Muscle of back (tissue), 13 donors: ENCODE measurements around the gene KHDC4. TPM values are rescaled to one million over a fixed set of nuclear protein-coding genes. Genes with fewer than 3 reads are reported as not detected.

Source experiments
- DNase-seq, 3 donors: peaks; one replicate each; pipeline versions ENCODE4 v3.0.0 to v3.0.0-alpha.2; 2013
- long read RNA-seq, 9 donors: transcript quantifications; one replicate each; lab custom pipeline, GENCODE V29; 2026
- polyA plus RNA-seq, 10 donors: library from polyadenylated mRNA; unstranded; fragments of 120-200 nt; gene quantifications; one replicate each; pipeline ENCODE4 v1.2.1, GENCODE V29; 2013; ENCODE audit not compliant: insufficient read length in 10 of 10

Gene KHDC4
- polyA plus RNA-seq: 10 to 100 TPM; 21.9 to 51.3 (median 30.2) TPM
- long read RNA-seq, donor 1: 0 reads
- long read RNA-seq, donor 2, partial matches to known transcripts: 0 of 2 reads
- long read RNA-seq, donor 2, other reads (novel, unspliced or antisense): 0 of 2 reads
- long read RNA-seq, donor 3: 0 reads
- long read RNA-seq, donor 4, partial matches to known transcripts: 0 of 1 reads
- long read RNA-seq, donor 4, other reads (novel, unspliced or antisense): 0 of 1 reads
- long read RNA-seq, donor 5, partial matches to known transcripts: 0 of 1 reads
- long read RNA-seq, donor 5, other reads (novel, unspliced or antisense): 0 of 1 reads
- long read RNA-seq, donor 6, partial matches to known transcripts: 0 of 1 reads
- long read RNA-seq, donor 6, other reads (novel, unspliced or antisense): 0 of 1 reads
- long read RNA-seq, donor 7, partial matches to known transcripts: 0 of 2 reads
- long read RNA-seq, donor 7, other reads (novel, unspliced or antisense): 0 of 2 reads
- long read RNA-seq, donor 8, partial matches to known transcripts: 0 of 1 reads
- long read RNA-seq, donor 8, other reads (novel, unspliced or antisense): 0 of 1 reads
- long read RNA-seq, donor 9: 0 reads

DNA sequence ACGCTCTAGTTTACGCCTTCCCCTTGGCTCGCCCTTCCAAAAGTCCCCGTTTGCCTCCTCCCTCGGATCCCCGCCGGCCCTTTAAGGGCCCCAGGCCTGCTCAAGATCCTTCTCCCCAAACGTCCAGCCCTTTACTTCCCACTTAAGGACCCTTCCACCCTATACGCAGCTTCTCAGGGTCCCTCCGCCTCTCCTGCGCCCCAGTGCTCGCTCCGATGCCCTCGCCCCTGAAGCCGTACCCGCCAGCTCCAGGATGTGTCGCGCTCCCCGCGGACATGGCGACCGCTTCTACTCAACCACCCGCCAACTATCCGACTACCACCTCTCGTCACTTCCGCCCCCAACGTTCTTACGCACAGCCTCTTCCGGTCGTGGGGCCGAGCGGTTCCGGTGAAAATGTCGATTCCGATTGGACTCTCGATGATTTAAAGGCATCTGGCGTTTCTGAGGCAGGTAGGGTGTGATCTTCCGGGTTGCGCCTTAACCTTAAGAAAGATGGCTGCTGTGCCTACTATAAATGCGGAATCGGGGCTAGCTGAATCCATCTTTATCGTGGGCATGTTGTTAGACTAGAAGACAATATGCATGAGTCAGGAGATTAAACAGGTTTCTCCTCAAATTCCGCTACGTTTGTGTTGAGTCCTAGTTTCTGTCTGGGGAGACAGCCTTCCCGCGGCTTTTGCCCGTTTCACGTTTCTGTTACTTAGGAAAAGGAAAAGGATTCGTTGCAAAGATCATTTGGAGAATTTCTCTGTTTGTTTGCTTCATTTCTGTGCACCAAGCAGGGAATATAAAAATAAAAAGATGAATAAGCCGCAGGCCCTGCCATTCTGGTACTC, at the start of gene KHDC4:
Gene KHDC4, minus strand, starts transcription at position 317 of the 839 bp plus-strand sequence. Its CDS starts 40 bp downstream, at position 277.
- peak; percentile 98 to 99 (median 99) for DNase-seq

DNA sequence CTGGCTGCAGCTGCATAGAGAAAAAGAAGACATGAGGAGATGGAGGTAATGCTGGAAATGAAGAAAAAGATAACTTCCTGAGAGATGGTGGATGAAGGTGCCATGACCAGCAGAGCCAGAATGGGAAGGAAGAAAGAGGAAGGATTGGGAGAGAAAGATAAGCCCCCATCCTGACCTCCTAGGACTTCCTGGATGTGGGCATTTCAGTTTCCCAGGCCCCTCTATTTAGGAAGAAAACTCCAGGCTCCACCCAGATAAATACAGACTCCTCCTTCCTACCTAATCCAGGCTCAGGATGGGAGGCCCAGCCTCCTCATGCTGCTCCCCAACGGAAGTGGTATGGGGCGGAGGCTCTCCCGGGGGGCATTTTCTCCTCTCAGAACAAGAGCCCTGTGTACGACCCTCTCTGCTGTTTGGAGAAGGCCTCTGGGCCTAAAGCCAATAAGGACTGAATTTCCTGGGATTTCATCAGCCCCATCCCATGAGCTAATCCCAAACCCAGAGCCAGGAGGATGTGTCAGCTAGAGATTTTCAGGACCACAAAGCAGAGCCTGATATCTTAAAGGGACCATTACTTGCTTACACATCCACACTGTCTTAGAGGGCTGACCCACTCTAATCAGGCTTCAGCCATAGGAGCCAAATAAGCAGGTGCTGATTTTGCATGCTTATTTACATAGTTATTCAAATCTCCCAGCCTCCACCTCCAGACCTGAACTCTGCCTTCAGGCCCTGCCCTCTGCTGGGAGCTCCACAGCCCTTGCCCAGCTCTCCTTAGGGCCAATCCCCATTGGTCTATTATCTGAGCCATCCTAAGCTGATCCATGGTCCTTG, 49.2 kb upstream of the KHDC4 start:
- DNase-seq: peak; percentile 89 to 99 (median 95)

DNA sequence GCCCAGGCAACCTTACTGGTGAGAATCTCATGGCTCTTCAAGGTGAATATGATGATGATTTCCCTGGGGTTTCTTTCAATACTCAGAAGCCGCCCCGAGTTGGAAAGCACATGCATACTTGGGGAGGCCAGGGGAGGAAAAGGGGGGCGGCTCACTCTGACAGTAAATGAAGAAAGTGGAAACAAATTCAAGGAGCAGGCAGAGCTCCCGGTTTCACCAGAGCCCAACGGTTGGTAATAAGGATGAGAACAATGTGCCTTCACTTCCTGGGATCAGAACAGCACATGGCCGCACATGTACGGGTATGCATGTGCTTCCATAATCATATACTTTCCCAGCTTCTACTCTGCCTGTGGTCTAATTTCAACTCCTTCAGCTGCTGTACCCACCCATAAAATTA, 47.9 kb upstream of the KHDC4 start:
- DNase-seq: no peak

DNA sequence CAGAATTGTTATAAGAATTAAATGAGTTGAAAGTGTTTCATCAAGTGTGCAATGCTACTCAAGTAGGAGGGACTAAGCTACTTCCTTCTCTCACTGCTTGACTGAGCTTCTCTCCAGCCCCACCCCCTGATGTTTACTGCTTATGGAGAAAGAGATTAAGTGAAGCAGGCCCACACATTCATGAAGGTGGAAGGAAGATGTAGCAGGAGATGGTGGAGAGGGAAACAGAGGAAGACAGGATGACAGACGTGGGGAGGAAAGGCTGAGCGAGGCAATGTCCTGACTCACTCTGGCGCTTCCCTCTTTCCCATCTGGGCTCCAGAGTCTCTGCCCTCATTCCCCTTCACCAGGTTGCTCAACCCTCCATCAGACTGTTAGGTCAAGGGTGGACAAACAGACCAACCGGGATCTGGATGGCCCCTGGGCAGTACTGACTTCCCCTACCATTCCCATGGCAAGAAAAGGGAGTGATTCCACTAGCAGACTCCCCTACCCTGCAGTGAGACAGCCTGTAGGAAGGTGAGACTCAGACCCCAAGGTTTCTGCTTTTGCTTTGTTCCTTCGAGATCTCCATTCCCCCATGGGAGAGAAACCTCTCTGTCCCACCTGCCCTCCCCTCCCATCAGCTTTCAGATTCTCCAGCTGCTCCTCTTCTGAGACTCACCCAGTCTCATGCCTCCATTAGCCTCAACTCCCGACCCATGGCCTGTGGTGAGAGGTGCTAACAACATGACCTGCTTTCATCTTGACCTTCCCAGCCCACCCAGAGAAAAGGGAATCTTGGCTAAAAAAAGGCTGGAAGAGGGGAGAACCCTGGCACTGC, 47.3 kb upstream of the KHDC4 start:
- DNase-seq: no peak

DNA sequence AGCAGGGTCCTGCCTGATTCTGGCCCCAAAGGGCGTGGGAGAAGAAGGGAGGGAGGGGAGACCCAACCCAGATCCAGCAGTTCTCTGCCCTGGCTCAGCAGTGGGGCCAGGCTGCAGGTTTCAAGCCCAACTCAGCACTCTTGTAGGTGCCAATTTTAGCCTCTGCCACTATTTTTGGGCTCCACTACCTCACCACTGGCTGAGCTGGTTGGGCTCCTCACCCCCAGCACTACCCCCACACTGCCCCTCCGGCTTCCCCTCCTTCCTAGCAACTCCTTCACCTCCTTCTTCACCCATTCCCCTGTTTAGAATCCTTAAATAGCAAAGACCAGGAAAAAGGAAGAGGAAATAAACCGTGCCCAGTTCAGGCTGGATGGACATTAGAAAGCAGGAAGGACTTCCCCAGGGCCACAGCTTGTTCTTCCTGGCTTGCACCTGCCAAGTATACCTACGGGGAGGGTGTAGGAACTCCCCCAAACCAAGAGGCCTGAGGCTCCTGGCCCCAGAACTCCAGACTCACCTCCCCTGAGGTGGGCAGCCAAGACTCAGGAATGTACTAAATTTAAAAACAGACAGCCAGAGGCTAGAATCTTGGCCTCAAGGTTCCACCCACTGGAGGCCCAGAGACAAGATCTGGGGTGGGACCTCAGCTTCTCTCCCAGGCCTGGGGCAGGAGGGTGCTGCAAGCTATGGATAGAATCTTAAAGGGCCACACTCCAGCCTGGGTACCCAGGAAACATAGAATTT, 45.6 kb upstream of the KHDC4 start:
- DNase-seq: peak in 2 of 3 donors; percentile 58

DNA sequence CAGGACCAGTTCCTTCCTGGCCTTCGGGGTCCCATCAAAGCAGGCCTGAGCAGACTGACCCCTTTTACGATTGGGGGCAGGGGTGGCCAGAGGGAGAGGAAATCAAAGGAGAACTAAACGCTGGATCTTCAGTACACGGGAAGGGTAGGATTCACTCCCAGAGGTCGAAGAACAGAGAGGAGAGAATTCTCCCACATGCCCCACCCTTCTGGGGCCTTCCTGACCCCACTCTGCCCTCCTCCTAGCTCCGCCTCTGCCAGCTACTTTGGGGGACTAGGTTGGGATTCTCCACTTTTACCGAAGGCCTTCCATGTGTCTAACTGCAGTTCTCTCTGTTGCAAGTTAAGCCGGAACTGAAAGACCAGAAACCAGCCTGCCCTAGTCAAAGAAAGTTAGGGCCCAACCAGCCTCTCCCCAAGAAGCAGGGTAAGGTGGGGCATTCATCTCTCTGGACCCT, 44.8 kb upstream of the KHDC4 start:
- peak in 1 of 3 donors; percentile 71 for DNase-seq

DNA sequence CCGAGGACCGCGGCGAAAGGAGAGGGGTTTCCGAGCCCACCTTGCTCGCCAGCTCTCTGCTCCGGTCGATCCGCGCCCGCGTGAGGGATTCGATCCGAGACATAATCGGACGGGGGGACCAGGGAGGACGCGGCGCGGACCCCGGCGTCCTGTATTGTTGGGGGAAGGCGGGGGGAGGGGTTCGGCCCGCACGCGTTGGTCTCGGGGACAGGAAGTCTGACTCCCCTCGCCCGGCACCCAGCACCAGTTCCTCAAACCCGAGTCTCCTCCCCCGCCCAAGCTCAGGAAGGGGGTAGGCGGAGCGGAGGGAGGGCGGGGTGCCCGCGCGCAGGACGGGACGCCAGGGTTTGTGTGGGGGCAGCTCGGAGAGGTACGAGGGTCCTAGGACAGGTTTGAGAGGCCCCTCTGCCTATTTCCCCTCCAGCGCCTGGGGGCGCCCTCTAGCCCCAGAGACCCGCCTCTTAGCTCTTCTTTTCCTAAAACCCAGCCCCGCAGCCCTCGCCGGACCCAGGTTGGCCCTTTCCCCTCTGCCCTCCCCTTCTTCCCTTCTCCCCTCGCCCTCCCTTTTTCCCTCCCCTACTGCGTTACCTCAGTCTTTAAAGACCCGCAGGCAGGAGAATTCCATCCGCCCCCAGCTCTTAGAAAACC, 44.2 kb upstream of the KHDC4 start, which contains the start of gene ARHGEF2:
Gene ARHGEF2, minus strand, starts transcription at position 223 of the 648 bp plus-strand sequence. Its CDS starts 120 bp downstream, at position 103.
- DNase-seq: peak; percentile 83 to 93 (median 84)

DNA sequence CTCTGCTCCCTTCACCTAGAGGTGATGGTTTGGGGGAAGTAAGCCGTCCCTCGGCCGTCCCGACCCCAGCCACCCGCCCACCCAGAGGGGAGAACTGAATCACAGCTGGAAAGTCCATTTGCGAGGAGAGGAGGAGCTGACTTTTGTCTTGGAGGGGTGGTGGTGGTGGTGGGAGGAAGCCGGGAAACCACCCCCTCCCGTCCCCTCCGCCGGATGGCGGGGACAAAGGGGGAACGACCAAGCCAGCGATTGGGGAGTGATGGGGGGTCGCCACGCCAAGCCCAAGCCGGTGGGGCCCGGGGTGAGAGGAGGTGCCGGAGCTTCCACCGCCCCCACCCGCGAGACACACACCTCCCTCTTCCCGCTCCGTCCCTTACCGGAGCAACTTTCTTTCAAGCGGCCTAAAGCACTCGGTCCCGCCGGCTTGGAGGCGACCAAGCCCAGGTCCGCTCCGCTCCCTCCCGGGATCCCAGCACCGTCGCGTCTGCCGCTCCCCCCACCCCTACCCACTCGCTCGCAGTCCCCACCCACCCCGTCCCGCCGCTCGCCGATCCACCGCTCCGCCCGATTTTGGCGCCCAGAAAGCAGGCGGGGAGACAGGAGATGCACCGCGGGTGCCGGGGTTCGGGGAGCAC, 43.6 kb upstream of the KHDC4 start:
- peak in 2 of 3 donors; percentile 61 to 85 for DNase-seq

DNA sequence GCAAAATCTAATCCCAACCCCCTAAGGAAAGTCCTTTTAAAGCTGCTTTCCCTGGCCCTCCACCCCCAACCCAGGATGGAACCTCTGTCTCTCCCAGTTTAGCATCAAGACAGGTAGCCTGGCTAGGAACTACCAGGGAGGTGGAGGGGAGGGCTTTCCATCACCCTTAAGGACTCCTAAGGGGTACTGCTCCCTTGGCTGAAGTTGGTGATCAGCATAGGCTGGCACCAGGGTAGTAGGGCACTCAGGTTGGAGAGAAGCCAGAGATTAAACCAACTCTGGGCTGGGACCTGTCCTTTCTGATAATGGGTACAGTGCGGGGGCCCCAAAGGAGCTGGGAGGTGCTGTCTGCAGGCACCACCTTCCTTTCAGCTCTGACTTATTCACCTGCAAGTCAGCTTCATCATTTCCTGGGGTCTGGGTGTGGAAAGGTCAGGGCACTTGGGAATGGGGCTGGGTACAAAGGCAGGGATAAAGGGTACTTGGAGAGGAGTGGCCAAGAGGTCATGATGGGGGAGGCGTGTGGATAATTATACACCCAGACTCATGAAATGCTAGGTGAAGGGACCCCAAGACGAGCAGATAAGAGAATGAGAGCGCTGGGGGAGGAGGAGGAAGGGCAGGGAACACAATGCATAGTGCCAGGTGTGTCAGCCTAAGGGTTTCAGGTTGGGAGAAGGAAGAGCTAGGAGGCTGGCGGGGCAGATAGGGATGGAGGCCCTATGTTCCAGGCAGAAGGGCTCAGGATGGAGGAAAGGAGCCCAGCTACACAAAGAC, 42.9 kb upstream of the KHDC4 start:
- DNase-seq: no peak

DNA sequence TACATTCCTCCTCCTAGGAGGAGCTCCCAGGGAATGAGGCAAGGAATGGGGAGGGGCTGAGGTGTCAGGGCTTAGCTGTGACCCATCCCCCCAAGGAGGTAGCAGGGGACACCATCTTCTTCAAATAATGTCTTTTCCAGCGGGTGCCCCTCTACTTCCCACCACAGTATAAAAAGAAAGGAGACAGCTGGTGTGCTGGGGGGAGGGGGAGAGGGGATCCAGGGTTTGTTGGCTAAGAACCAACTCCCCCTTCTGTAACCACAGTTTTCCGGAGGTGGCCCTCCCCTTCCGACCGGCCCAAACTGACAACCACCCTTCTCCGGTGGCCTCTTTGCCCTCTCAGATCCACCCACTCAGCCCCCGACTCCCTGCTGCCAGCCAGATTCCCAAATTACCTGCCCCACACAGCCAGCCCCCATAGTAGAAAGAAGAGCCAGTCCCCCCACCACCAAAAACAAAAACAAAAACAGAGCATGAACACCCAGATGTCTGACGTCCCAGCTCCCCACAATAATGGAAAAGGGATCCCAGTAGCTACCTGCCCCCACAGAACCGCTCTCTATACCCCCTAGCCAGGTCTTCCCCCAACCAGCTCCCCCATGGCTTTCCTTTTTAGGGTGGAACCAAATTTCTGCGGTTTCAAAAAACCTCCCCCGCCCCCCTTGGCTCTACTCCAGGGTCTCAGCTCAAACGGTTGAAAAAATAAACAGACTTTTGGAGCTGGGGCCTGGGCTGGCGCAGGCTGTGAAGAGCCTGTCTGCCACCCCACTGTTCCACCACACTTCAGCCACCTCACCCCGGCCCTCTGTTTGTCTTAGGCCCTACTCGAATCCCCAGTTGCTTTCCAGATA, 42.1 kb upstream of the KHDC4 start:
- DNase-seq: peak; percentile 80 to 87 (median 81)

DNA sequence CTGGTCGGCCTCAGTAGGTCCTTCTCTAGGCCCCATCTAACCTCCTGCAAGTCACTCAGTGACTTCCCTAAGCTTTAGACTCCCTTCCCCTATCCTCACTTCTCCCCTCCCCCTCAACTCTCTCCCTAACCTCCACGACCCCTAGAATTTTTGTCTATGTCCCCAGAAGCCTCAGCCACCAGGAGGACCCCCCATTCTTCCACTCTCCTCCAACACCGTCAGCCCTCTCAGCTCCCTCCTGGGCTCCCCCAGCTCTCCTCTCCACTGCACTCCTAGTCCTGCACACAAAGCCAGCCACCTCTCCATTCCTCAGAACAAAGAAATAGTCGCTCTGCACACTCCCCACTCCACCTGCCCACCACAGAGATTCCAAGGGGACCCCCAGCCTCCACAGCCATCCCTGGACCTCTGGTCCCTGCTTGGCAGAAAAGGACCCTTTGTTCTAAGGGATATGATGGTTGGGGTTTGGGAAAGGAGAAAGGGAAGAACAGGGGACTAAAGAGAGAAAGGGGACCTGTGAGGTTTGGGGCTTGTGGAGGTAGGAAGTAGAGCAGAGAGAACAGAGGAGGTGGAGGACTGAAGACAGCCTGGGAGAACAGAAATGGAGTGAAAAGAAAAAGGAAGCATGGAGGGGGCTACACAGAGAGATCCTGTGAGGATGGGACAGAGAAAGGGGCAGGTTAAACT, 41.3 kb upstream of the KHDC4 start:
- DNase-seq: no peak

DNA sequence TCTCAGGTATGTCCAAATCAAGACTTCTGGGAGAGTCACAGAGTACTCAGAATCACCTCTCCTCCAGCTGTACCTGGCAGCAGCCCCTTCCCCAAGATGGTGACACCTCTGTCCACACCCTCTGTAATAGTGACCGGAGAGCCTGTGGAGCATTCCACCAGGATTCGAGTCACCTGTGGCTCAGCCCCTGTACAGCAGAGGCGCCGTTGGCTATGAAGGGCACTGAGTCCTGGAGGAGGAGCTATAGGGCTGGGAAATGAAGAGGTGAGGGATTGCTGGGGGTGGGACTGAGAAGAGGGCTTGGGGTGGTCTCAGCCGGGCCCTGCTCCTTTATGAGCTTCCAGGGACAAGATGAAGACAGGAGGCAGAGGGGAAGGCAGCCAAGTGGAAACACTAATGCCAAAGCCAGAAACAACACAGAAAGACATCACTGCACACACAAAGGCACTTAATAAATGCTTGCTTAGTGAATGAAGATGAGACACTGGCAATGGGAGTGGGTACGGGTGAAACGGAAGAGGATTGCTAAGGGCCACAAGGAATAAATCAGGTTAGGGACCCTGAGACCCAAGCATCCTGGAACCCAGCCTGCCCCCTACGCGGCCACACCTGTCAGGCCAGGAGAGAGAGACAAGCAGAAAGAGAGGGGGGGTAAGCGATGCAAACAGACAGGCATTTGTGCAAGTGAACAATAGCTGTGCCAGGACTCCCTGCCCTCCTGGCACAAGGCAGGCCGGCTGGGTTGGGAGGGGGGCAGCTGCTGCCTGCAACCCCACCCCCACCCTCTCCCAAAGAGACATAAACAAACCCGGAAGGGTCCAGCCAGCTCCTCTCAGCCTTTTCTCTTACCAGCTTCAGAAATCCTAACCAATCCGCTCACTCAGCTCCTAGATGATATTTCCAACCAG, 40.2 kb upstream of the KHDC4 start:
- peak in 1 of 3 donors; percentile 58 for DNase-seq

DNA sequence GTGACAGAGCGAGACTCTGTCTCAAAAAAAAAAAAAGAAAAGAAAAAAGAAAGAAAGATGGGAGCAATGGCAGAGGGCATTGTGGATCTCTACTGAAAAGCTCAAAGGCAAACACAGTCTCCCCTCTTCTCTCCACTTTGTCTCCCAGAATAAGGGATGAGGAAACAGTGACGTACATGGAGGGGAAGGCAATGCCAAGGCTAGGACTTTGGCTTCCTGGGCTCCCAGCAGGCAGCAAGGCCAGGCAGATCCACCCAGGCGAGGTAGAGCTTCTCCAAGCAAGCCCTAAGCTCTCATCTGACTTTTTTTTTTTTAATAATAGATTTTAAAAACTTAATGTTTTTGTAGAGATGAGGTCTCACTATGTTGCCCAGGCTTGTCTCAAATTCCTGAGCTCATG, 39.5 kb upstream of the KHDC4 start:
- DNase-seq: no peak

DNA sequence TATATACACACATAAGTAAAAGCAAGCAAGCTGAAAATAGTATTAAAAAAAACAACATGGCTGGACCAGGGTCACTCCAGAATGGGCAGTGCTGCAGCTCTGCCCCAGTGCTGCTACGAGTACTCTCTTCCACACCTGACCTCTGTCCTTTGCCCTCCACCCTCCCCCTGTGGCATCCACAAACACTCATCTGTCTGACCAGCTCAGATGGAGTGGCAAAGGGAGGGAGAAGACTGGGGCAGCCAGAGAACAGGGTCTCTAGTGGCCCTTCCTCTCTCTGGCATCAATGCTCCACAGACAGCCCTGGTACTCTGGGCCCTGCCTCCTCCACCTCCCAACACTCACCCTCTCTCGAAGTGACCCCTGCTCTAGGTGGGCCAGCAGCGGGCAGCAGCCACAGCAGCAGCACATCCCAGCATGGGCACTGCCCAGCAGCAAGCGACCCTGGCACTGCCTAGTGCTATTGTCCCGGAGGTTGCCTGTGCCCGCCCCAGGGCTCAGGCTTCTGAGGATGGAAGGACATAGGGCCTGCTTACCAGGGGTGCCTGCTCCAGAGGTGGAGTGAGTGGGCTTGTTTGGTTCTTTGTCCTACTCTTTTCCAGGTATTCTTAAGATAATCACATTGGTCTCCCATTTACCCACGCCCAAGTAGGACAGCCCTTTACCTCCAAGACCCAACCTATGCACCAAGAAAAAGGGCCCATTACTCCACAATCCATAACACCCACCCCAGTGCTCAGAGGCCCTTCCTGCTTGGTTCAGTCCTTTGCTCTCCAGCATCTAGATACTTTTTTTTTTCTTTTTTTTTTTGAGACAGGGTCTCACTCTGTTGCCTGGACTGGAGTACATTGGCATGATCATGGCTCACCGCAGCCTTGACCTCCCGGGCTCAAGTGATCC, 37.9 kb upstream of the KHDC4 start:
- no peak for DNase-seq
